Tibial nerve (tissue), 4 donors: Measurements from ENCODE around the gene SLC39A11. TPM values are rescaled to one million over a fixed set of nuclear protein-coding genes. Genes with fewer than 3 reads are reported as not detected.

Source experiments
- DNase-seq, 2 donors: peaks; one replicate each; pipeline ENCODE4 v3.0.0-alpha.2; 2019; ENCODE audit warnings: low spot score in 2 of 2
- H3K27ac ChIP-seq, 4 donors: fragments of 200-600 bp; sonication (generic) in 3 of 4; one replicate each; pipeline ENCODE4 v1.5.1; 2017 to 2019; ENCODE audit warnings: mild to moderate bottlenecking in 1 of 4
- H3K27me3 ChIP-seq, 2 donors: fragments of 200-600 bp; sonication (generic) in 1 of 2; one replicate each; pipeline versions ENCODE4 v1.5.1 to v1.6.0; 2017 to 2019
- H3K36me3 ChIP-seq, 3 donors: fragments of 200-600 bp; sonication (generic); one replicate each; pipeline ENCODE4 v1.5.1; 2018 to 2019
- H3K4me1 ChIP-seq, 4 donors: fragments of 200-600 bp; sonication (generic) in 3 of 4; one replicate each; pipeline ENCODE4 v1.5.1; 2017 to 2019
- H3K4me3 ChIP-seq, 4 donors: fragments of 200-600 bp; sonication (generic) in 3 of 4; one replicate each; pipeline ENCODE4 v1.5.1; 2017 to 2019; ENCODE audit warnings: mild to moderate bottlenecking in 1 of 4, moderate library complexity in 1 of 4
- H3K9me3 ChIP-seq, 4 donors: fragments of 200-600 bp; sonication (generic) in 3 of 4; one replicate each; pipeline ENCODE4 v1.5.1; 2017 to 2019
- CTCF ChIP-seq, 5 experiments: fragments of 200-600 bp in 3 of 5; fragments of 450-650 bp in 2 of 5; sonication (generic) in 3 of 5; IDR thresholded peaks; one replicate each; pipeline ENCODE4 v1.5.1; 2016 to 2019; ENCODE audit warnings: antibody characterized with exemption in 5 of 5, mild to moderate bottlenecking in 3 of 5, moderate library complexity in 2 of 5
- EP300 ChIP-seq, 2 donors: sonication (generic); formaldehyde crosslinking; IDR thresholded peaks; one replicate each; pipeline ENCODE4 v1.6.1; 2017; ENCODE audit warnings: antibody characterized with exemption in 2 of 2, mild to moderate bottlenecking in 1 of 2
- POLR2A ChIP-seq, 2 donors: fragments of 450-650 bp; IDR thresholded peaks; one replicate each; pipeline ENCODE4 v1.6.1; 2017; ENCODE audit warnings: antibody characterized with exemption in 2 of 2, mild to moderate bottlenecking in 2 of 2, moderate library complexity in 2 of 2
- WGBS, 2 donors: methylation state at CpG; one replicate each; pipeline ENCODE4 v1.1.5; 2018; 5-methylcytosine and 5-hydroxymethylcytosine counted together
- total RNA-seq, 4 donors: library from RNA; depleted of rRNA; stranded (reverse); fragments of >200 nt; gene quantifications; one replicate each; pipeline ENCODE4 v1.1.0, GENCODE V29; 2016

Gene SLC39A11
- total RNA-seq, 4 donors from 2014 or later = 19.9 to 48.4 (median 37.5) TPM

DNA sequence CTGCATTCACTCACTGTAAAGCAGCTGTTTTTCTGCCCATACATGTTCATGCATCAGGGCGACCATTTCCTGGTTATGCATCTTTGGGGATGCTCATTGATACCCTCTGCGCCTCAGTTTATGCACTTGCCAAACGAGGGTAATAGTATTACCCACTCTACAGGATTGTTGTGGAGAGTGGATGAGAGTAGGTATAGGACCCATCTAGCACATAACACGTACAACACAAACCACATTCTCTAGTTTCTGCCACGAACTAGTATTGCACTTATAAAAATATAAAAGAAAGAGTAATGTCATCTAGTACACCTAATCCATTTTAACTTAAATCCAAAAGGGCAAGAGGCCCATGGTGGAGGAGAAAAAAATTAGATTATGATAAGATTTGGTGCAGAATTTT, 231.7 kb downstream of the SLC39A11 start:
- 92 to 96% methylated on average over 5 of the region's 5 CpGs for WGBS, 2 donors
- TF ChIP-seq CTCF (IDR thresholded peaks at IDR 0.05) = no peak
- TF ChIP-seq EP300 (IDR thresholded peaks at IDR 0.05) = no peak
- TF ChIP-seq POLR2A (IDR thresholded peaks at IDR 0.05) = no peak
- no peaks in the 10 kb centered on the region for H3K27me3 ChIP-seq

DNA sequence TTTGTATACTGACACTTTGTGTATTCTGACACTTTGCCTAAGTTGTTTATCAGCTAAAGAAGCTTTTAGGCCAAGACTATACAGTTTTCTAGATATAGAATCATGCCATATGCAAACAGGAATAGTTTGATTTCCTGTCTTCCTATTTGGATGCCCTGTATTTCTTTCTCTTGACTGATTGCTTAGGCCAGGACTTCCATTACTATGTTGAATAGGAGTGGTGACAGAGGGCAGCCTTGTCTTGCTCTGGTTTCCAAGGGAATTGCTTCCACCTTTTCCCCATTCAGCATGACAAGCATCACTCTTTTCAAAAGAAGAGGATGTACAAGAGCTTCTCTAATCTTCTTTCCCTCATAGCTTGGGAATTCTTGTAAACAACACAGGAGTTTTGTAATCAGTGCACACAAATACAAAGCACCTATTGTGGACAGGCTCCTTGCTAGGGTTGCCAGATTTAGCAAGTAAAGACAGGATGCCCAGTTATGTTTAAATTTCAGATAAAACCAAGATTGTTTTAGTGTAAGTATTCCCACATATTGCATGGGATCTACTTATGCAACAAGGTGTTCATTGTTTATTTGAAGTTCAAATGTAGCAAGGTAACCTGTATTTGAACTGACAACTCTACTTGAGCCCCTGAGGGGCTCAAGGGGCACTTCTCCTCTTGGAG, 233.5 kb downstream of the SLC39A11 start:
- no peaks in the 10 kb centered on the region for H3K27me3 ChIP-seq
- H3K4me3 ChIP-seq = no peak overlapping the region
- DNase-seq = no peak
- no peaks in the 10 kb centered on the region for H3K4me1 ChIP-seq
- H3K9me3 ChIP-seq = peaks cover 0 to 19% (median 0%) of the 10 kb centered on the region in 4 donors
- no peak overlapping the region for H3K27ac ChIP-seq
- TF ChIP-seq POLR2A (IDR thresholded peaks at IDR 0.05) (no peak), EP300 (IDR thresholded peaks at IDR 0.05) (no peak), CTCF (IDR thresholded peaks at IDR 0.05) (no peak)
- H3K36me3 ChIP-seq = no peaks in the 10 kb centered on the region

More for the DNA sequence above, 231.7 kb downstream of the SLC39A11 start:
- H3K36me3 ChIP-seq = peaks cover 0 to 1% (median 0%) of the 10 kb centered on the region in 3 donors
- H3K27ac ChIP-seq = no peak overlapping the region
- DNase-seq = no peak
- no peak overlapping the region for H3K4me3 ChIP-seq
- H3K4me1 ChIP-seq = no peaks in the 10 kb centered on the region
- peaks cover 0 to 21% (median 0%) of the 10 kb centered on the region in 4 donors for H3K9me3 ChIP-seq

GRCh38 chr17:72853440-72854415, 238.8 kb downstream of the SLC39A11 start:
- WGBS, 2 donors = 73 to 78% methylated on average over 17 of the region's 17 CpGs
- Histone ChIP-seq H3K27me3 (no peaks in the 10 kb centered on the region), H3K4me1 (no peaks in the 10 kb centered on the region), H3K27ac (no peak overlapping the region), H3K36me3 (peaks cover 0 to 9% (median 0%) of the 10 kb centered on the region in 3 donors), H3K9me3 (peaks cover 0 to 12% (median 0%) of the 10 kb centered on the region in 4 donors), H3K4me3 (no peak overlapping the region)
- no peak for DNase-seq
- no peak for TF ChIP-seq POLR2A (IDR thresholded peaks at IDR 0.05)

DNA sequence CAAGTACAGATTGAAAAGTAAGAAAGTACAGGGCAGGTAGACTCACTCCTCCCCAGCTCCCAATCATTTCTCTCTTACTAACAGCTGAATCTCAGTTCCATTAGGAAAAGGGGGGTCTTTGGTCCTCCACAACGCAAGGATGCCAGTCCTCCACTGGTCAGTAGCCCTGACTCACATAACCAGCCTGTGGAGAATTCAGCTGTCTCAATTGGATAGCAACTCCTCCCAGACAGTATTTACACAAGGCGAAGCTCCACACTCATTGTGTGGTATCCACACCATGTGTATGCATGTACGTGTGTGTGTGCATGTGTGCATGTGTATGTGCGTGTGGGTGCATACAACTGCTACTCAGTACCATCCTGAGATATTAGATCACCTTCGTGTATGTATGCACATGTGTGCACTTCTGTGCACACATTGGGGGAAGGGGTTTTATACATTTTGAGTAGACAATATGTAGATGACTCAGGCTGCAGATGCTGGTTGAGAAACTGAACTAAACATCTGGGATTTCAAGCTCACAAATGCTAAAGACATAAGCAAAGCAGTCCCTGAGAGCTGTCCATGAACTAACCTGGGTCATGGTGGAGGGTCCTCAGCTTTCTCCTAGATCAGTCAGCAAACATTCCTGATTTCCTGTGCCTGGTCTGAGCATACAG, 240.1 kb downstream of the SLC39A11 start:
- WGBS, 2 donors = 83 to 88% methylated on average over 5 of the region's 5 CpGs
- Histone ChIP-seq H3K27ac (no peak overlapping the region), H3K4me1 (no peaks in the 10 kb centered on the region), H3K36me3 (peaks cover 0 to 9% (median 0%) of the 10 kb centered on the region in 3 donors), H3K9me3 (no peaks in the 10 kb centered on the region), H3K4me3 (no peak overlapping the region), H3K27me3 (no peaks in the 10 kb centered on the region)
- DNase-seq = no peak
- no peak for TF ChIP-seq POLR2A (IDR thresholded peaks at IDR 0.05)
- no peak for TF ChIP-seq CTCF (IDR thresholded peaks at IDR 0.05)

DNA sequence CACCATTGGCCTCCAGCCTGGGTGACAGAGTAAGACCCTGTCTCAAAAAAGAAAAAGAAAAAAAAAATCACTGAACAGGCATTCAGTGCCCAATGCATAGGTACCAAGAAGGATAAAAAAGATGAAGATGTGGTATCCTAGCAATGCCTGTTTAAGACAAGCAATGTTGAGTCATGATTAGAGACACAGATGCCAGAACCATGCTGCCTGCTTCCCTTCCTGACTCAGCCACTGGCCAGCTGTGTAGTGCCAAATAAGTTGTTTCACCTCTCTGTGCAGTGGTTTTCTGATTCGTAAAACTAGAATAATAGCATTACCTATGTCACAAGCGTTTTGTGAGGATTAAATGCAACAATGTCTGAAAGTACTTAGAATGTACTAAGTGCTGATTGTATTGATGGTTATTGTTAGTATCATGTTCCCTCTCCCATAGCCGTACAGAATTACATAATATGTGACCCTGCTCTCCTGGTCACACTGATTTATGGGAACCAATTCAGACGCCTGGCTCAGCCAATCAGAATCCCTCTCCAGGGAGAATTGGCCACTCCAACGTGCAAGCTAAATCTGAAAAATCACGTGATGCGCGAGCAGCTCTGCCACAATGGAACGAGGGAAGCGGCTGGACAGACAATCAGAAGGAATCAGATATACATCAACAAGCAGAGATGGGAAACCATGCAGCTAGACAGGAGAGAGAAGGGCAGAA, 241.9 kb downstream of the SLC39A11 start:
- WGBS, 2 donors = 74 to 79% methylated on average over 10 of the region's 10 CpGs
- Histone ChIP-seq H3K36me3 (peaks cover 0 to 9% (median 0%) of the 10 kb centered on the region in 3 donors), H3K4me3 (no peak overlapping the region), H3K4me1 (no peaks in the 10 kb centered on the region), H3K27me3 (no peaks in the 10 kb centered on the region), H3K9me3 (no peaks in the 10 kb centered on the region), H3K27ac (no peak overlapping the region)
- DNase-seq = no peak
- TF ChIP-seq POLR2A (IDR thresholded peaks at IDR 0.05) (no peak), CTCF (IDR thresholded peaks at IDR 0.05) (no peak), EP300 (IDR thresholded peaks at IDR 0.05) (no peak)
